NCI-H2227 treated with DMSO at 0.1 percent for 48 hours (cell line): ENCODE measurements around the gene PDGFC.

Experiments
- DNase-seq: peaks from one replicate; lab custom pipeline; 2025; lab: John Stamatoyannopoulos, UW

Gene PDGFC

DNA sequence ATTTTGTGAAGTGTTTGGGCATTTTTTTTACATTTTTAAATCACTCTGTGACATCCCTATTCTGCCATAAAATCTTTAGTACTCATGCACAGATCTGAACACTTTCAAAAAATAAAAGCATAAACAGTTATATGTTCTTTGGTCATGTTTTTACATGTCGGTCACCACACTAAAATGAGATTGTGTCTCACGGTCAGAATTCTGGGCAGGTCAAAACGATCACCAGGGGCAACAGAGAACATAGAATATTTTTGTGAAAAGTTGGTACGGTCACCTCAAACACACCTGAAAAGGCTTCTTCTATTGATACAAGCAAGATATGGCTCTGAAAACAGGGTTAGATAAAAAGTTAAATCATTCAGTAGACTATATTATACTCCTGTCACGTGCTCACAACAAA is 189.1 kb downstream of the PDGFC start:
- no peak for DNase-seq

DNA sequence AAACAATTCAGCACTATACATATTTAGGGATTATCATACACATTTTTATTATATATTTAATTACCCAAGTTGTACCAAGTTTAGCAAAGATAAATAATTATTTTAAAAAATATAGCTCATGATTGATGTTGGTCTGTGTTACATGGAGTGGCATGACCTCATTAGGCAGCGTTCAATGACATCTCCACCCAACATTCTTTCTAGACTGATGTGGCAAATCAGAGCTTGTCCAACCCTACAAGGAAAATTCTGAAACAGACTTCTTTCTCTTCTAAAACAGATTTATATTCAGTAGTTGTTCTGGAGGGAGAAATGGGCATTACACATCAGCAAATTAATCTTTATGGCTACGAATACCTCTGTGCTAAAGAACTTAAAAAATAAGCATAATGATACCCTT is 189.7 kb downstream of the PDGFC start:
- DNase-seq: no peak

DNA sequence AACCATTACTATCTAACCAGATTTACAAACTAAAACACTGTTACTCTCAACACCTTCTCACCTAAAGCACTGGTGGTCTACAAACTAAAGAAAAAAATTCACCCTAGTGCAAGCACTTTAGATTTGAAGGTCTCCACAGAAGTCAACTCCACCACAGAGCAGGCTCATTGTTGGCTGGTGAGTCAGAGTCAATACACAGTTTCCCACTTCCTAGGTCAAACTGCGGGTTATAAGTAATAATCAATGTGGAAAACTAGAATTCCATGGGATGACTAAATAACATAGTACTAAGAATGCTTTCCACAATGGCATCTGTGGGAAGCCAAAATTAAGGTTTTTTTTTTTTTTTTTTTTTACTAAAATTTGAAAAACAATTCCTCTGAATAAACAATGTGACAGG is 191.8 kb downstream of the PDGFC start:
- DNase-seq: no peak

DNA sequence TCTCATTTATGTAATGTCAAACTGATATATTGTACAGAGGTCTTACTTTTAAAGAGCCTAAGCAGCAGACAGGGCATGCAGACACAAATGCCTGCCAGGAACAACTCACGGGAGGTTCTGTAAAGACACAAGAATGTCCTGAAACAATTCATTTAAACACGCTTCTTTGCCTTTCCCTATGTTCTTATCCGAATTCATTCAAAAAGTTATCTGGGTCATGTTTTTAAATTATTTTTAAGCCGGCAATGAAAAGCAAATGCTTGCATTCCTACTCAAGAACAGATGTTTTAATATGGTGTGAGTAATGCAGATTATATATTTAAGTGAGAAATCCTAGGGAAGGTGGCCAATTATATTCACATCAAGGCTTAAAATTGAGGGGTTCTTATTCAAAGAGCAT is 192.6 kb downstream of the PDGFC start:
- peak; percentile 5 for DNase-seq

DNA sequence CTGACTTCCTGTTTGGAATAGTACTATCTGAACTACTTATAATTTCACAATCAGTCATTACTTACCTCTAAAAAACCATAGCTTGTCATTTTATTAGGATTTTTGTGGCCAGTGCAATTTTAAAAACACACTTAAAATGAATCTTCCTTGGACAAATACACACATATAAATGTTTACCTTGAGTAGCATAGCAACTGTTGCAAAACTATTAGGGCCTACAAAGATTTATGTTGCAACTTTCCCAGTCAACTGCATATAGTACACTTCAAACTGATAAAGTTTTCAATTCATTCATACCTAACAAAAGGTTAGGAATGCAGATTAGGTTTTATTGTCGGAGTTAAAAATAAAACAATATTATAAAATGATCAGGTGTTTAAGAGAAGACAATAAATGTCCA is 193.0 kb downstream of the PDGFC start:
- no peak for DNase-seq

DNA sequence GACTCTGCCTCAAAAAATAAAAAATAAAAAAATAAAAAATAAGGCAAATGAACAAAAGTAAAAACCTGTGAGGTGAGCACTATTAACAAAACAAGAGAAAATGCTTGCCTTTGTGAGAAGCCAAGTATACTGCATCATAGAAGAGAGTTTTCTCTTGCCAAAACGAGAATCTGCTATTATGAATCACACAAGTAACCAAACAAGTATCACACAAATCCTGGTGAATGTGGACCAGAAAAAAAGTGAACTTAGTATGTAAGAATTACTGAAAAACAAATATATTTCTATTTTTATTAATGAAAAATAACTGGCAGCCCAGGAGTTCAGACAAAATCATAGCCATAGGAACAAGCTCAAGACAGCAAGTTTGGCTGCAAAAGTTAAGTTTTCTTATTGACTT is 193.5 kb downstream of the PDGFC start:
- no peak for DNase-seq

DNA sequence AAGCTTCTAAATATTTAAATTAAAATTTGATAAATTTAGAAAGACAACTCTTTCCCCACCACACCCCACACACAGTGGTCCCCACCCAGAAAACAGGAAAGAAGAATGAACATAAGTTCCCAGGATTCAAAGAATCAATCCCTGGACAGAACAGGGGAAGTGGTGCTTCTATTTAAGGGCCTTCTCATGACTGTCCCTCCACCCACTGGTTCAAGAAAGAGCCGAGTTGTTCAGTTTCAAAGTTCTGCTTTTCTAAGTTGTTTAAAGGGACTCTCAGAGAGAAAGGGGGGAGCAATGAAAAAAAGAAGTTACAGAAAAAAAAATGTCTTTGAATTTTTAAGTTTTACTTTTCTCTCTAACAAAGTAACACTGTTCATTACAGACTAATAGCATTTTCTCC is 195.8 kb downstream of the PDGFC start:
- no peak for DNase-seq

DNA sequence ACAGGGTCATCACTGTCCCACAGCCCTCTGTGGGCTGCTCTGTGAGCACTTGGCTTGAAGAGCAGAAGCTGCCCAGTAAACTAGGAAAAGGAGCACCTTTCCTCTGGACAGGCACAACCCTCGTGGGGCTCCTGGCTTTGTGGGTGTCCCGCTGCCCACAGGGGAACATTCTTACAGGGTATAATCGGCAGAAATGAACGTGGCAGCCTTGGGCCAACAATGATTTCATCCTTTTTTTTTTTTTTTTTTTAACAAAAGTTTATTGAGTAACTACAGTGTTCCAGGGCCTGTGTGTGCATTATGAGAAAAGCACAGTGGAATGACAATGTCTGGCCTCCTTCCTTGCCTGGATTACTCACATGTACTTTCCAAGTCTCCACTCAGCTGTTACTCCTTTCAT is 197.2 kb downstream of the PDGFC start:
- DNase-seq: no peak

DNA sequence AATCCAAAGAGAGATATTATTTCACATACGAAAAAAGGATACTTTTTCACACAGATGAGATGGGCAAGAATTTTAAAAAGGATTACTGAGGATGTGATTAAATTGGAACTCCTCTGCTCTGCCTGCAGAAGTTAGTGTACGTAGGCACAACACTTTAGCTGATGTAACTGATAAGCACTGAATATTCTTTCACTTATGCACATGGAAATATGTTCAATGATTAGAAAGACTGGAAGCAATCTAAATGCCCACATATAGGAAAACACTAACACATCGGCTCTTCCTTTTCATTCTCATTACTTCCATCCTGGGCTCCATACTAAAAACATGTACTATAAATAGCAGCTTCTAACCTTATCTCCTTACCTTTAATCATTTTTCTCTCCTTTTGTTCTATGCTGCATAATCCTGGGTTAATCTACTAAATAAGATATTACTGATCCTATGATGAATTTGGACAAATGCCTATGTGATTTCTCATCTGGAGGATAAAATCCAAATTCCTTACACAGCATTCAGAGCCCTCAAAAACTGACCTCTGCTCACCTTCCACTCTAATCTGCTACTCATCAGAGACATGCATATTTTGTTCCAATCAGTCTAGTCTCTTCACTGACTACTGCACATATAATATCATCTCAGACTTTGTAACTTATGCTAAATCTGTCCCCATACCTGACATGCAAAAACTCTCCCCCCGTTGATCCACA is 197.8 kb downstream of the PDGFC start:
- DNase-seq: no peak

DNA sequence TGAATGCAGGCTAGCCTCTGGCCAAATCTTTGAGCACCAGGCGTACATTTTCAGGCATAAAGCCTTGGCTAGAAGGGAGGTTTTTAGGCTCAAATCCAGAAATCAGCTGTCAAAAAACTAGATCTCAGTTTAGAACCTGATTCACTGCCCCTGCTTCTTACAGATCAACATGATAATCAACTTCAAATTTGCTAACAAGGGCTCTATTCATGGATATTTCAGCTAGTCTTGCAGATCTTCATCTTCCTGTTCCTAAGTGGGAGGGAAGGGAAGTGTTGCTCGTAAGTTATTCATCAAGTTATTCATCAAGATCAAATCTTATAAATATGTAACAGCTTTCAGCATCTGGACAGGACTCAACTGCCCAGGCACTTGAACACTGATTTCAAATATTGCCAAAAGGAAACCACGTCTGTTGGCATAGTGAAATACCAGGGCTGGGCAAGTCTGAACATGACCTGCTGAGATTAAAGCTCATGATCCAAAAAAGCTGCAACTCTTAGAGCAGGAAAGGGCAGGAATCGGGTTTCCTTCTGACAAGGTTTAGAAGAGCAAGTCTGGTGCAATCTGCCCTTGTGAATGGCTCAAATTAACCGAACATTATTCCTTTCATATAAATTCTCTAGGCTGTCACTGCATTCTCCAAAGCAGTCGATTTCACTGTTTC is 200.3 kb downstream of the PDGFC start:
- DNase-seq: peak; percentile 18

DNA sequence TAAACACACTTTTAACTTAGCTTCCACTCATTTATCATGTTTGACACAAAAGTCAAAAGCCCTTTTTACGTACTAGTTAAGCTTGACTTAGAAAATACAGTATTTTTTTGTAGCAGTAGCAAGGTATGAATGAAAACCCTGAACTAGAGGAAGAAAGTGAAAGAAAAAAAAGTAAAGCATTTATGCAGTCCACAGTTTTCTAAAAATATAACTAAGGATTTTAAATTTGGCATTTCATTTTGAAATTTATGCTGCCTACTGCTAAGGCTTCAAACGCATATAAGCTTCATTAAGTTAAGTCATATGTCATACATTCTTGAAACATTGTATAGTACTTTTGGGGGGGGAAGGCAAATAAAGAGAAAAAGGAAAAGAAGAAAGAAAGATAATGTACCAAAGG is 201.5 kb downstream of the PDGFC start:
- no peak for DNase-seq

DNA sequence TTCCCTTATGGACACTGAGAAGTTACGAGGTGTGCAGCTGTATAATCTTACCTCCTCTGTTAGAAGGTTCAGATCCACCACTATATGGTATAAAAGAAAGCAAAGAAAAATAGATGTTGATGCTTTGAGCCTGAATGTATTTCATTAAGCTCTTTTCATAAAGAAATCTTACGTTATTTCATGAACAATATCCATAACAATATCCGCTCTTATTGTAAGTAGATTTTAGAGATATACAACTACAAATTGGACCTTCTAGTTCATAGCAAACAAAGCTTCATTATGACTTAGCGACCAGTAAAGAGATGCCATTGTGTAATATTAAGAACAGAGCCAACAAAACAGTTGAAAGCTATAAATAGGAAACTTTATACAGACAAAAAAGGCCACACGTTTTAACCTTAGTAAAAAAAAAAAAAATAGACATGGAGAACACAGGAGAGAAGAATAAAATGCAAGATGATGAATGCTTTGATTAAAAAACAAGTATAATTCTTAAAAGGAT is 203.6 kb downstream of the PDGFC start:
- DNase-seq: no peak

DNA sequence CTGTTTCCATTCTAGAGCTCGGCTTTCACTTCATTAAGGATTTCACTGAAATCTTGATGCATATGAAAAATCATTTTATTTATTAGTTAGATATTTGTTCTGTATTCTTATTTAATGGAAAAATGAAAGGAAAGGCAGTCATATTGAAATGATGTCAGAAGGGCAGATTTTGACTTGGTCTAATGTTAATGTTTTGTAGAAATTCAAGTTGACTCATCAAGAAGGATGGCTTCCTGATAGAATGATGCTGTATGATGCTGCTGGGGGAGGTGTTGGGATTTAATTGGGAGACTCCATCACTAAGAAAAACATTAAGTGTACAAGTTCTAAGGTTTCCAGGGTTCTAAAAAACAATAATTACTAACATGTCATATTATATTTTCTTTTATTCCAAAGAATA is 204.8 kb downstream of the PDGFC start:
- no peak for DNase-seq

DNA sequence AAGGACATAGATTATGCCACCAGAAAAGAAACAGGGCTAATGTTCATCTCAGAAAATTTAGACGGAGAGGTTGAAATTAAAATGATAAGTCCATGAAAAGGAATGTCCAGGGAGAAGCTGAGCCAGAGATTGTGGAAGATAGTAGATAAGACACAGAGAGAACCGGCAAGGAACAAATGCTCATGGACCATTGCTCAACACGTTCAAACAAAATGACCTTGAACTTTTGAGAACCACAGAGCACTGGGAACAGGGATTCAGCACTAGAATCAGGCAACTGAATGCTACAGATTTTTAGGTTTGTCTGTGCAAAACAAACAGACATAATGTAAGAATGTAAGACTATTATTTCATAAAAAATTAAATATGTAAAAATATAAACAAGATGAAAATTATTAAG is 206.3 kb downstream of the PDGFC start:
- DNase-seq: no peak

DNA sequence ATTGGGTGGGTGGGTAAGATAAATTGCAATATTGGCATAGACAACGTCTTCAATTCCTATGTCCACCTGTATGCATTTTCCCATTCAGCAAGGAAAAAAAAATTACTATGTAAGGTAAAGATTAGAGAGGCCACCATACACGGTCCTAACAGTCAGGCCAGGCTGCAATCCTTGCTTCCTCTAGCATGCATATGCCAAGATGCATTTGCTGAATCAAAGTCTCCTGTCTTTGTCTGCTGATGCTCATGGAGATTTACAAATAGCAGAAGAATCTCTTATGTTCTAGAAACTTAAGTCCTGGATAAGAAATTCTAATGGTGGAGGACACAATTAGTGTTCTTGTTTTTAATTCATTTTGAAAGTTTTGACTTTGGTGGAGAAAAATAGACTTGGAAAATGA is 206.8 kb downstream of the PDGFC start:
- no peak for DNase-seq

DNA sequence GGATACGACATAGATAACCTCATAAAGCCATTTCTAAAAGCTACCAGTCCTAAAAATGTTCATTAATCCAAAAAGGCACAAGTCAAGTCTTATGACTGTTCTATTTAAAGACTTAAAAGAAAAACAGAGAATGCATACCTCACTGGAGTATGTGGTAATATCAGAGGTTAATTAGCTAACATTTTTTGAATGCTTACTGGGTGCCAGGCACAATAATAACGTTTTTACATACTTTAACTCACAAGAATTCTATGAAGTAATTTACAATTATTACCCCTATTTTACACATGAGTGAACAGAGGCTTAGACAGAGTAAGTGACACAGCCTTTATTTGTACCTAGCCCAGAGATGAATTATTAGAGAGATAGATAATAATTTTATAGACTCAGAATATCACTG is 207.5 kb downstream of the PDGFC start:
- no peak for DNase-seq

DNA sequence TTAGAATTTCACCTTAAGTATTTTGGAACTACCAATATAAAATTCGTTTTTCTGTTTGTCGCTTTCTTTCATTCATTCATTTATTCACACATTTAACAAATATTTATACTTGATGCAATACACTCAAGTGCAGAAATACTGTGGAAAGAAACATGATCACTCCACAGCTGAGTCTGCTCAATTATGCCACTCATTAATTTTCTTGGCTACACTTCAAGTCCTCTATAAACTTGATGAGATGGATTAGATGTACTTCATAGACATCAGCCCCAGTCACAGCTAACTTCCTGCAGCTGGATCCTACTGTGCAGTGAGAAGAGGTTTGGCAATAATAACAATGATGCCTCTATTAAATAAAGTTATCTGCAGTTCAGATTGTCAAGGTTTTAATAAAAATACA is 208.1 kb downstream of the PDGFC start:
- DNase-seq: no peak

DNA sequence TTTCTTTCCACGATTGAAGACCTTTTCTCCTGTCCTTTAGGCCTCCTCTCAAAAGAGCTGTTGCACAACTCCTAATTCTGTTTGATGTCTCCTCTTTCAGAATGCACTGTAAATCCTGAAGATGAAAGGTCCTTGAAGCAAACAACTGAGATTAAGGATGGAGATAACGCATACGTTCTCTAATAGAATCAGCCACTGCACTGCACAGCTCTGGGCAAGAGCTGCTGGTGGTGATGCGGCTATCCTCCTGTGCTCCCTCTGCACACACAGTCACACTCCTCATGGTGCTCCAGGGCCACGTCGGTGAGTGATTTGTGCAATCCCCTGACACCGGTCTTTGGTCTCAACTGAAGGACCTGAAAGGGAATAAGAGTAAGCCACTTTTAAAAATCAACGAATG is 208.7 kb downstream of the PDGFC start:
- DNase-seq: no peak

DNA sequence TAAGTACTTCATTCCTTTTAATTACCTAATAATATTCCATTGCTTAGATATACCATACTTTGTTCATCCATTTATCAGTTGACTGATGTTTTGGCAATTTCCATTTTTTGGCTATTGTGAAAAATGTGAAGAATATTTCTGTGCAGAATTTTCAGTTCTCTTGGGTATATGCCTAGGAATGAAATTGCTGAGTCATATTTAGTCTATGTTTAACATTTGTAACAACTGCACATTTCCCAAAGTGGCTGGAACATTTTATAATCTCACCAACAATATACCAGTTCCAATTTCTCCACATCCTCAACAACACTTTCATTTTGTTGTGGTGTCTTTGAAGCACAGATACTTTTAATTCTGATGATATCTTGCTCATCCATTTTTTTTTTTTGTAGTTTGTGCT is 215.5 kb downstream of the PDGFC start:
- DNase-seq: no peak

DNA sequence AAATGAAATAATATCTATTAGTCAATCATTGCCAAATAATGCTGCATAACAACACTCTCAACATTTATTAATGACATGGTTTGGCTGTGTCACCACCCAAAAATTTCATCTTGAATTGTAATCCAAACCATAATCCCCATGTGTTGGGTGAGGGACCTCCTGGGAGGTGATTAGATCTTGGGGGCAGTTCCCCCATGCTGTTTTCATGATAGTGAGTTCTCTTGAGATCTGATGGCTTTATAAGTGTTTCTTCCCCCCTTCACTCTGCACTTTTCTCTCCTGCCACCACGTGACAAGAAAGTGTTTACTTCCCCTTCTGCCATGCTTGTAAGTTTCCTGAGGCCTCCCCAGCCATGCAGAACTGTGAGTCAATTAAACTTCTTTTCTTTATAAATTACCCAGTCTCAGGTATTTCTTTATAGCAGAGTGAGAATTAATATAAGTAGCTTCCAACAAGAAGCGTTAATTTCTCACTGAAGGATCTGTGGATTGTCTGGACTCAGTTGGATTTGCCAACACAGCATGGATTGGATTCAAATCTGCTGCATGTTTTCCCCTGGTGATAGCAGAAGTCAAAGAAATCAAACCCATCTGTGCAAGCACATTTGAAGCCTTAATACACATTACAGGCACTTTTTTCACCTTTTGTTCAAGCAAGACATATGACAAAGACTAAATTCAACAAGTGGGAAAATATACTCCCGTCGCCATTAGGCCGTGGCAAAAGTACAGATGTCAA is 216.6 kb downstream of the PDGFC start:
- DNase-seq: no peak

DNA sequence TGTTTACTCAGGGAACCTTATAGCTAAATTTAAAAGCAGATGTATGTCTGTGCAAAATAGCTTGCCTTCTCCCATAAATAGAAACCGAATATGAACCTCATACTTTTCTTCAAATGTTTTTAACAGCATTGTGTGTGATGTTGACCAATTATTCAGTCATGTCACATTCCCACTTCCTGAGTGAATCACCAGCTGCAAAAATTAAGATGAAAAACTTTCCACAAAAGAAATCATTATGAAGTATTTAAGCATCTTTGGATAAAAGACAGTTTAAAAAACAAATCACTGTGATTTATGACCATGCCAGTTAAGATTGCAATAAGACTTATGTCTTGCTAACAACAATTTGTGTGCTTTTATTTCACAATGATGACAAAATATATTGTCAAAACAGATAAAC is 220.1 kb downstream of the PDGFC start:
- DNase-seq: no peak

DNA sequence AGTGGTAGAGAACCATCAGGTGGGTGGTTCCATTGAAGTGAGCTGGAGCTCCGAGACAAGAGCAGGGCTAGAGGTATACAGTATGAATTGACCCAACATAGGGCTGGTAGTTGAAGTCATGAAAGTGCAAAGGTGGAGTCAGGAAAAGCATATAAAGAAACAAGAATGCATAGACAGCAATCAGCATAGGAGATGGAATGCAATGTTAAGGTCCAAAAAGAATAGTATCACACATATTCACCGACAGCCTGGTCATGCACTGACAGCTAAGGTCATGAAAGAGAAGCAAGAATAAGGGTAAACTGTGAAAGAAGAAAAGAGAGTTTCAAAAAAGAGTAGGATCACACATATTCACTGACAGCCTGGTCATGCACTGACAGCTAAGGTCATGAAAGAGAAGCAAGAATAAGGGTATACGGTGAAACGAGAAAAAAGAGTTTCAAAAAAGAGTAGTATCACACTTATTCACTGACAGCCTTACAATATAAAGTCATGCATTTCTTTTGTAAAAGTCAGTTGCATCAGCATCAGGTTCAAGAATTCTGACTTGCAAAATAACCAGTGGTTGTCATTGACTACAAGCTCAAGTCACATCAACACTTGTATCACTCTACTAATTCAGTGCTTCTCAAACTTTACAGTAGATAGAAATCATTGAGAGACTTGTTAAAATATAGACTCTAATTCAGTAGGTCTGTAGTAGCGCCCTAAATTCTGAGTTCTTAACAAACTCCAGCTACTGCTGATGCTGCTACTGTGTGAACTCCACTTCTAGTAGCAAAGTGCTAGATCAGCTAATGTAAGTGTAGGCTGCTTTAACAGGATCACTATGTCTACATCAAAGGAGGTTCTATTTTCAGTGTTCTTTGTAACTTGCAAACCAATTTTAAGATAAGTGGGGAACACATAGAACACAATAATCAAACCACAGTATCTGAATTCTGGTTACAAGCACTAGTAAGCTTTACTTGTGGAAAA is 221.9 kb downstream of the PDGFC start:
- no peak for DNase-seq
